Heart left ventricle (tissue), 16 donors: ENCODE results near the gene RNF212. TPM values are rescaled to one million over a fixed set of nuclear protein-coding genes. Genes with fewer than 3 reads are reported as not detected.

Source experiments
- ATAC-seq, 4 donors: fragments of 200-7000 bp; cut with Tn5 transposase; one replicate each; pipeline ENCODE4 v1.9.1; 2020 to 2022; ENCODE audit warnings: moderate library complexity in 4 of 4, mild to moderate bottlenecking in 3 of 4, moderate number of reproducible peaks in 1 of 4
- DNase-seq, 5 donors: peaks; one replicate each; pipeline ENCODE4 v3.0.0-alpha.2; 2020
- H3K27ac ChIP-seq, 12 donors: fragments of 200-600 bp; sonication (generic) in 4 of 12; one replicate each; pipeline versions ENCODE4 v1.5.0 to v1.8.0; 2016 to 2022; ENCODE audit warnings: mild to moderate bottlenecking in 2 of 12
- H3K27me3 ChIP-seq, 9 donors: fragments of 200-600 bp; sonication (generic) in 2 of 9; one replicate each; pipeline versions ENCODE4 v1.5.1 to v1.8.0; 2016 to 2022; ENCODE audit warnings: mild to moderate bottlenecking in 3 of 9
- H3K36me3 ChIP-seq, 9 donors: fragments of 200-600 bp; sonication (generic) in 2 of 9; one replicate each; pipeline versions ENCODE4 v1.5.0 to v1.8.0; 2018 to 2022; ENCODE audit warnings: mild to moderate bottlenecking in 2 of 9
- H3K4me1 ChIP-seq, 12 donors: fragments of 200-600 bp; sonication (generic) in 4 of 12; one replicate each; pipeline versions ENCODE4 v1.5.0 to v1.8.0; 2016 to 2022; ENCODE audit warnings: mild to moderate bottlenecking in 3 of 12
- H3K4me3 ChIP-seq, 12 donors: fragments of 200-600 bp; sonication (generic) in 4 of 12; one replicate each; pipeline versions ENCODE4 v1.5.0 to v1.8.0; 2017 to 2022; ENCODE audit warnings: mild to moderate bottlenecking in 9 of 12, moderate library complexity in 4 of 12
- H3K9me3 ChIP-seq, 12 donors: fragments of 200-600 bp; sonication (generic) in 4 of 12; one replicate each; pipeline versions ENCODE4 v1.5.0 to v1.8.0; 2016 to 2022; ENCODE audit warnings: mild to moderate bottlenecking in 1 of 12
- POLR2A ChIP-seq, 2 donors: fragments of 450-650 bp; IDR thresholded peaks; one replicate each; pipeline ENCODE4 v1.6.1; 2017; ENCODE audit warnings: antibody characterized with exemption in 2 of 2, mild to moderate bottlenecking in 2 of 2, moderate library complexity in 2 of 2
- WGBS, 4 donors: extraction: QIAGEN DNeasy Blood & Tissue Kit in 2 of 4; methylation state at CpG; one replicate each; pipeline versions ENCODE4 v1.1.5 to v1.1.7; 2013 to 2018; 5-methylcytosine and 5-hydroxymethylcytosine counted together
- intact Hi-C, 10 donors: fragments of 100-400 bp; cut with DNase I; formaldehyde crosslinking; loops; one replicate each; pipeline versions ENCODE4 v1.11.1 to v1.14.2; 2022
- polyA plus RNA-seq, 2 donors: library from polyadenylated mRNA; stranded (reverse); fragments of 200-250 nt; gene quantifications; one replicate each; pipeline ENCODE4 v1.2.3, GENCODE V29; 2013
- total RNA-seq, 9 donors: library from RNA; depleted of rRNA in 2 of 9; stranded (reverse); fragments of >200 nt in 2 of 9; fragmentation: NEBNext Ultra II Directional in 3 of 9; extraction: Animal tissue kit (Norgen Biotek cat#: 25700) in 3 of 9; gene quantifications; one replicate each; pipeline versions ENCODE4 v1.1.0 to v1.2.4, GENCODE V29; 2016 to 2023
- TF ChIP-seq, protein P1 (sequence below), 12 donors: fragments of 200-600 bp; sonication (generic) in 4 of 12; IDR thresholded peaks; one replicate each; pipeline versions ENCODE4 v1.5.0 to v1.8.0; 2018 to 2022; ENCODE audit warnings: antibody characterized with exemption in 12 of 12, mild to moderate bottlenecking in 5 of 12
- donor health status: ischemic (EF 13 %, LVEDD 7.1; RV severe dilation, severe dysfunction).
- donor health status: healthy with polysubstance abuse.
- donor health status: DM: no; HTN: yes; CAD: no.
- donor health status: DM: no; HTN: no; CAD: no.
- donor health status: ischemic (EF 25% LVEDD 6.9; RV normal size, moderate dysfunction).
- donor health status: ischemic (EF 25% LVEDD 5.7; RV mildly dilated, moderate dysfunction).
- donor health status: healthy.
- donor health status: DM: yes; HTN: yes; CAD: no.
- donor health status: ischemic (EF 35%, LVEDD 5.7; RV mildly dilated, moderate dysfunction).
- donor health status: nonischemic (EF 11% LVEDD 7.7; RV severe dilation, severe dysfunction).
- donor health status: DM: yes; HTN: yes; CAD: no.
- donor health status: PGD.
- donor health status: ischemic (EF 29% LVEDD 5.4; RV normal size, mild dysfunction).
- donor health status: nonischemic (EF 23%, LVEDD 6.1; RV moderate dilation, normal function).

Gene RNF212
- total and polyA plus RNA-seq, 11 donors = 0.25 to 1.6 (median 0.48) TPM; not detected in 4

- intact Hi-C loops = no loop called here
- TF ChIP-seq POLR2A (IDR thresholded peaks at IDR 0.05) = no peak
- TF ChIP-seq, protein P1, sequence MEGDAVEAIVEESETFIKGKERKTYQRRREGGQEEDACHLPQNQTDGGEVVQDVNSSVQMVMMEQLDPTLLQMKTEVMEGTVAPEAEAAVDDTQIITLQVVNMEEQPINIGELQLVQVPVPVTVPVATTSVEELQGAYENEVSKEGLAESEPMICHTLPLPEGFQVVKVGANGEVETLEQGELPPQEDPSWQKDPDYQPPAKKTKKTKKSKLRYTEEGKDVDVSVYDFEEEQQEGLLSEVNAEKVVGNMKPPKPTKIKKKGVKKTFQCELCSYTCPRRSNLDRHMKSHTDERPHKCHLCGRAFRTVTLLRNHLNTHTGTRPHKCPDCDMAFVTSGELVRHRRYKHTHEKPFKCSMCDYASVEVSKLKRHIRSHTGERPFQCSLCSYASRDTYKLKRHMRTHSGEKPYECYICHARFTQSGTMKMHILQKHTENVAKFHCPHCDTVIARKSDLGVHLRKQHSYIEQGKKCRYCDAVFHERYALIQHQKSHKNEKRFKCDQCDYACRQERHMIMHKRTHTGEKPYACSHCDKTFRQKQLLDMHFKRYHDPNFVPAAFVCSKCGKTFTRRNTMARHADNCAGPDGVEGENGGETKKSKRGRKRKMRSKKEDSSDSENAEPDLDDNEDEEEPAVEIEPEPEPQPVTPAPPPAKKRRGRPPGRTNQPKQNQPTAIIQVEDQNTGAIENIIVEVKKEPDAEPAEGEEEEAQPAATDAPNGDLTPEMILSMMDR (IDR thresholded peaks at IDR 0.05) = no peak
- Histone ChIP-seq H3K27ac (no peak overlapping the region), H3K9me3 (no peaks in the 10 kb centered on the region), H3K4me3 (peak overlapping the region in 2 of 12 donors; percentile 25 to 26), H3K36me3 (no peaks in the 10 kb centered on the region), H3K4me1 (peaks cover 0 to 21% (median 6%) of the 10 kb centered on the region in 12 donors), H3K27me3 (peaks cover 0 to 74% (median 12%) of the 10 kb centered on the region in 9 donors)
- ATAC-seq (no peak), DNase-seq (peak in 1 of 5 donors; percentile 56)
- WGBS, 4 donors = 52 to 57% (median 57%) methylated on average over 20 to 24 of the region's 24 CpGs
Measured at GRCh38 chr4:1053080-1053661, 60.2 kb downstream of the RNF212 start.

DNA sequence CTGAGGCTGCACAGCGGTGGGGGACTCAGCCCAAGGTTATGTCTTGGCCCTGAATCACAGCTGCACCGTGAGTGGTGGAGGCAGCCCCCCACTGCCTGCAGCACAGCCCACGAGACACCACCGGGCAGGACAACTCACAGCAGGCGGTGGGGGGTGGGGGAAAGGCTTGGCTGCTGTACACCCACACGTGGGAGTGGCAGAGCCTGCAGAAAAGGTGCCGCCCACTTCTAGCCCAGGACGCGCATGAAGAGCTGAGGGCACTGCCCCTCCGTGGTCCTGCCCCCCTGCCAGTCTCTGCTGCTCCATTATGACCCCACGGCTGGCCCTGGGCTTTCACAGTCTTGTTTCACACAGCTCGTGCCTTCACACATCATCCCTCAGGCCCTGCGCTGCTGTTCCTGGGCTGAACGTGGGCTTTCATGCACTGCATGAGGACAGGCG lies 61.1 kb downstream of the RNF212 start:
- no peak for ATAC-seq
- Histone ChIP-seq H3K9me3 (no peaks in the 10 kb centered on the region), H3K36me3 (no peaks in the 10 kb centered on the region), H3K4me3 (no peak overlapping the region), H3K27ac (no peak overlapping the region), H3K27me3 (peaks cover 0 to 73% (median 12%) of the 10 kb centered on the region in 9 donors), H3K4me1 (peaks cover 0 to 19% (median 9%) of the 10 kb centered on the region in 12 donors)
- DNase-seq = peak in 1 of 5 donors; percentile 53
- WGBS, 4 donors = 65 to 81% (median 75%) methylated on average over 9 to 15 of the region's 15 CpGs
- TF ChIP-seq, protein P1 (IDR thresholded peaks at IDR 0.05) = no peak
- TF ChIP-seq POLR2A (IDR thresholded peaks at IDR 0.05) = no peak
- intact Hi-C loops = no loop called here

GRCh38 chr4:1051472-1051871 lies 61.9 kb downstream of the RNF212 start:
- ATAC-seq (no peak), DNase-seq (peak in 1 of 5 donors; percentile 7)
- Histone ChIP-seq H3K4me3 (no peak overlapping the region), H3K36me3 (no peaks in the 10 kb centered on the region), H3K27ac (no peak overlapping the region), H3K27me3 (peaks cover 0 to 65% (median 7%) of the 10 kb centered on the region in 9 donors), H3K4me1 (peaks cover 0 to 25% (median 13%) of the 10 kb centered on the region in 12 donors), H3K9me3 (no peaks in the 10 kb centered on the region)
- intact Hi-C loops = no loop called here
- TF ChIP-seq POLR2A (IDR thresholded peaks at IDR 0.05) = no peak
- TF ChIP-seq, protein P1 (IDR thresholded peaks at IDR 0.05) = no peak
- WGBS, 4 donors = 57 to 81% (median 72%) methylated on average over 9 of the region's 9 CpGs

- intact Hi-C loops = no loop called here
- WGBS, 4 donors = 56 to 73% (median 59%) methylated on average over 39 to 40 of the region's 40 CpGs
- ATAC-seq = no peak
Measured at GRCh38 chr4:1050486-1051213, 62.7 kb downstream of the RNF212 start.

More at GRCh38 chr4:1050486-1051213, 62.7 kb downstream of the RNF212 start:
- peaks cover 0 to 20% (median 10%) of the 10 kb centered on the region in 12 donors for H3K4me1 ChIP-seq
- H3K27ac ChIP-seq = no peak overlapping the region
- peak in 3 of 5 donors; percentile 11 to 41 (median 36) for DNase-seq
- H3K36me3 ChIP-seq = no peaks in the 10 kb centered on the region
- TF ChIP-seq, protein P1 (IDR thresholded peaks at IDR 0.05) = peak in 3 of 12 donors; percentile 13 to 47 (median 30)
- TF ChIP-seq POLR2A (IDR thresholded peaks at IDR 0.05) = no peak
- peaks cover 0 to 58% (median 8%) of the 10 kb centered on the region in 9 donors for H3K27me3 ChIP-seq
- H3K9me3 ChIP-seq = no peaks in the 10 kb centered on the region
- no peak overlapping the region for H3K4me3 ChIP-seq
